Suprapubic skin (tissue), 4 donors: ENCODE results near the gene GNA14.

Source experiments
- CTCF ChIP-seq, 2 donors: fragments of 200-600 bp in 1 of 2; fragments of 450-650 bp in 1 of 2; sonication (generic) in 1 of 2; IDR thresholded peaks; one replicate each; pipeline ENCODE4 v1.5.1; 2016 to 2019; ENCODE audit warnings: antibody characterized with exemption in 2 of 2, mild to moderate bottlenecking in 1 of 2, moderate library complexity in 1 of 2
- EP300 ChIP-seq: sonication (generic); formaldehyde crosslinking; IDR thresholded peaks from one replicate; pipeline ENCODE4 v1.6.1; 2017; ENCODE audit warnings: antibody characterized with exemption
- POLR2A ChIP-seq, 2 donors: fragments of 450-650 bp; IDR thresholded peaks; one replicate each; pipeline ENCODE4 v1.6.1; 2017; ENCODE audit warnings: antibody characterized with exemption in 2 of 2, mild to moderate bottlenecking in 2 of 2, moderate library complexity in 2 of 2
- POLR2AphosphoS5 ChIP-seq, 3 donors: sonication (generic); formaldehyde crosslinking; IDR thresholded peaks; one replicate each; pipeline ENCODE4 v1.6.1; 2017; ENCODE audit warnings: antibody characterized with exemption in 3 of 3

- no peak for TF ChIP-seq CTCF (IDR thresholded peaks at IDR 0.05)
- no peak for TF ChIP-seq POLR2A (IDR thresholded peaks at IDR 0.05)
- TF ChIP-seq EP300 = no peak
- TF ChIP-seq POLR2AphosphoS5 (IDR thresholded peaks at IDR 0.05) = no peak
Measured at GRCh38 chr9:77587851-77588250, 60.3 kb downstream of the GNA14 start.
